Measurements from ENCODE around the gene ATP9B.

DNA sequence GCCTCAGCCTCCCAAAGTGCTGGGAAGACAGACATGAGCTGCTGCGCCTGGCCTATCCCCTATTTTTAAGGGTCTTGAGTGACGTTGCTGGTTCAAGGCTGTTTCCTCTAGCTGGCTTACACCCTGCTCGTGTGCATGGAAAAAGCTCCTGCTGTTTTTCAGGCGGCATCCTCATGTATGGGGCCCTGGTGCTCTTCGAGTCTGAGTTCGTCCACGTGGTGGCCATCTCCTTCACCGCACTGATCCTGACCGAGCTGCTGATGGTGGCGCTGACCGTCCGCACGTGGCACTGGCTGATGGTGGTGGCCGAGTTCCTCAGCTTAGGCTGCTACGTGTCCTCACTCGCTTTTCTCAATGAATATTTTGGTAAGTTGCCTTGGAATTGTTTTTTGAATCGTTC lies 304.5 kb downstream of the ATP9B start:
- TF ChIP-seq BCL11B (tag by site-specific recombination; IDR thresholded peaks at IDR 0.05; ENCODE audit: low read depth) (no peak), ZNF585B (tag by site-specific recombination; IDR thresholded peaks at IDR 0.05) (no peak), KLF9 (tag by site-specific recombination; IDR thresholded peaks at IDR 0.05; ENCODE audit: low read depth) (no peak)
- TF ChIP-seq, protein P1, sequence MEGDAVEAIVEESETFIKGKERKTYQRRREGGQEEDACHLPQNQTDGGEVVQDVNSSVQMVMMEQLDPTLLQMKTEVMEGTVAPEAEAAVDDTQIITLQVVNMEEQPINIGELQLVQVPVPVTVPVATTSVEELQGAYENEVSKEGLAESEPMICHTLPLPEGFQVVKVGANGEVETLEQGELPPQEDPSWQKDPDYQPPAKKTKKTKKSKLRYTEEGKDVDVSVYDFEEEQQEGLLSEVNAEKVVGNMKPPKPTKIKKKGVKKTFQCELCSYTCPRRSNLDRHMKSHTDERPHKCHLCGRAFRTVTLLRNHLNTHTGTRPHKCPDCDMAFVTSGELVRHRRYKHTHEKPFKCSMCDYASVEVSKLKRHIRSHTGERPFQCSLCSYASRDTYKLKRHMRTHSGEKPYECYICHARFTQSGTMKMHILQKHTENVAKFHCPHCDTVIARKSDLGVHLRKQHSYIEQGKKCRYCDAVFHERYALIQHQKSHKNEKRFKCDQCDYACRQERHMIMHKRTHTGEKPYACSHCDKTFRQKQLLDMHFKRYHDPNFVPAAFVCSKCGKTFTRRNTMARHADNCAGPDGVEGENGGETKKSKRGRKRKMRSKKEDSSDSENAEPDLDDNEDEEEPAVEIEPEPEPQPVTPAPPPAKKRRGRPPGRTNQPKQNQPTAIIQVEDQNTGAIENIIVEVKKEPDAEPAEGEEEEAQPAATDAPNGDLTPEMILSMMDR (tag by site-specific recombination; IDR thresholded peaks at IDR 0.05) = no peak

Measured in HEK293 (cell line).